ENCODE measurements around the gene DMRTC2.

The DMRTC2 gene

GRCh38 chr19:41859618-41860418 is 15.0 kb downstream of the DMRTC2 start, which contains the start of gene RPS19:
Gene RPS19 (plus strand): TSS chr19:41860255. CDS start chr19:41860775, 520 bp downstream.
- POLR2A ChIA-PET, result interaction anchor here (0.5 to 3.9 kb wide), 35 partner anchors 10 to 1603 kb away, joined by 3 to 118 read pairs (median 5); partner anchors contain the start of genes ARHGEF1, B9D2, DEDD2 and DMAC2
- H3K4me3 ChIP-seq (ENCODE audit: low read depth, low read length), result peak within 1 kb of the TSS; percentile 89
- peak within 1 kb of the TSS; percentile 100 for H3K27ac ChIP-seq (ENCODE audit: extremely low read depth, low read depth, low read length)
- peaks cover 41 to 45% of the 10 kb centered on the region in 2 experiments for H3K36me3 ChIP-seq (ENCODE audit: control insufficient read depth in 2 of 2, insufficient read depth in 1 of 2, low read length in 2 of 2)
- H3K4me1 ChIP-seq (ENCODE audit: control insufficient read depth, insufficient read depth, low read length), result peaks cover 27% of the 10 kb centered on the region
- CTCF ChIA-PET, result interaction anchor here (0.6 to 4.3 kb wide), 21 partner anchors 8 to 1402 kb away, joined by 3 to 34 read pairs (median 5); no protein-coding TSS in a partner anchor
- no peaks in the 10 kb centered on the region for H3K9me3 ChIP-seq (ENCODE audit: control insufficient read depth, insufficient read depth, low read depth, low read length)
- TF ChIP-seq ZNF654 (tag by site-specific recombination; IDR thresholded peaks at IDR 0.05; ENCODE audit: low read depth) (no peak), INSM2 (tag by site-specific recombination; IDR thresholded peaks at IDR 0.05) (peak; percentile 82), ZNF610 (tag by site-specific recombination; IDR thresholded peaks at IDR 0.05; ENCODE audit: borderline replicate concordance) (peak; percentile 56; the same call in 1 of the 2 replicates), ZNF629 (tag by site-specific recombination; IDR thresholded peaks at IDR 0.05) (peak; percentile 86), ZBTB6 (tag by site-specific recombination; IDR thresholded peaks at IDR 0.05) (peak; percentile 85), BCL11A (tag by site-specific recombination; IDR thresholded peaks at IDR 0.05; ENCODE audit: low read depth) (peak; percentile 91), ZNF311 (tag by site-specific recombination; IDR thresholded peaks at IDR 0.05; ENCODE audit: borderline replicate concordance) (no peak), ZNF792 (tag by site-specific recombination; IDR thresholded peaks at IDR 0.05) (peak; percentile 42; the same call in 1 of the 2 replicates), ZBTB48 (tag by site-specific recombination; IDR thresholded peaks at IDR 0.05) (peak; percentile 96), GLI4 (tag by site-specific recombination; IDR thresholded peaks at IDR 0.05) (no peak), HOXC10 (CRISPR knock-in tag; IDR thresholded peaks at IDR 0.05) (no peak), ZNF776 (tag by site-specific recombination; IDR thresholded peaks at IDR 0.05; ENCODE audit: borderline replicate concordance) (no peak), YY1 (tag by site-specific recombination; IDR thresholded peaks at IDR 0.05) (no peak; the same call in none of the 2 replicates), ZNF449 (tag by site-specific recombination; IDR thresholded peaks at IDR 0.05) (peak; percentile 17; the same call in 1 of the 2 replicates), HIC1 (tag by site-specific recombination; IDR thresholded peaks at IDR 0.05) (no peak), ZNF843 (tag by site-specific recombination; IDR thresholded peaks at IDR 0.05) (peak; percentile 88), ZNF561 (tag by site-specific recombination; IDR thresholded peaks at IDR 0.05; ENCODE audit: borderline replicate concordance) (peak; percentile 97), SP2 (tag by site-specific recombination; IDR thresholded peaks at IDR 0.05) (peak; percentile 98), ZNF23 (tag by site-specific recombination; IDR thresholded peaks at IDR 0.05; ENCODE audit: borderline replicate concordance) (no peak), ATF2 (tag by site-specific recombination; IDR thresholded peaks at IDR 0.05; ENCODE audit: low read depth) (no peak), ZNF645 (tag by site-specific recombination; IDR thresholded peaks at IDR 0.05) (no peak), ZBTB21 (tag by site-specific recombination; IDR thresholded peaks at IDR 0.05) (peak; percentile 88), ZNF664 (tag by site-specific recombination; IDR thresholded peaks at IDR 0.05) (no peak), ZSCAN5A (tag by site-specific recombination; IDR thresholded peaks at IDR 0.05) (peak; percentile 76; the same call in 1 of the 2 replicates), ZSCAN23 (tag by site-specific recombination; IDR thresholded peaks at IDR 0.05) (peak; percentile 20; the same call in 1 of the 2 replicates), ZNF404 (tag by site-specific recombination; IDR thresholded peaks at IDR 0.05) (no peak)
